ENCODE results near the gene TMF1.

The TMF1 gene

GRCh38 chr3:69012100-69012799, 39.9 kb downstream of the TMF1 start:
- no peak for FAIRE-seq

GRCh38 chr3:69011096-69011730, 40.9 kb downstream of the TMF1 start:
- FAIRE-seq = no peak

GRCh38 chr3:69009559-69010410, 42.3 kb downstream of the TMF1 start:
- FAIRE-seq = no peak

GRCh38 chr3:69008980-69009379, 43.2 kb downstream of the TMF1 start:
- FAIRE-seq = no peak

- no peak for FAIRE-seq
These were observed 46.2 kb downstream of the TMF1 start for GRCh38 chr3:69005791-69006482.

- FAIRE-seq = no peak
These were observed 46.9 kb downstream of the TMF1 start for GRCh38 chr3:69005071-69005790.

GRCh38 chr3:69004138-69004537, 48.0 kb downstream of the TMF1 start:
- FAIRE-seq = no peak

GRCh38 chr3:68999605-69000004, 52.5 kb downstream of the TMF1 start:
- no peak for FAIRE-seq

- no peak for FAIRE-seq
These were observed 53.0 kb downstream of the TMF1 start for GRCh38 chr3:68999158-68999557.

GRCh38 chr3:68997887-68998286, 54.2 kb downstream of the TMF1 start:
- no peak for FAIRE-seq

GRCh38 chr3:68996356-68996995, 55.7 kb downstream of the TMF1 start:
- FAIRE-seq = no peak

- no peak for FAIRE-seq
These were observed 63.4 kb downstream of the TMF1 start for GRCh38 chr3:68988740-68989139.

- FAIRE-seq = no peak
These were observed 64.8 kb downstream of the TMF1 start for GRCh38 chr3:68987322-68987721.

GRCh38 chr3:68986496-68987208, 65.5 kb downstream of the TMF1 start:
- no peak for FAIRE-seq

GRCh38 chr3:68985146-68985790, 66.9 kb downstream of the TMF1 start:
- no peak for FAIRE-seq

- no peak for FAIRE-seq
These were observed 68.1 kb downstream of the TMF1 start for GRCh38 chr3:68984011-68984530.

- FAIRE-seq = no peak
These were observed 74.5 kb downstream of the TMF1 start for GRCh38 chr3:68977486-68978167.

- FAIRE-seq = no peak
These were observed 77.4 kb downstream of the TMF1 start for GRCh38 chr3:68974711-68975110.

GRCh38 chr3:68973639-68974038, 78.5 kb downstream of the TMF1 start:
- no peak for FAIRE-seq

All from A204.1 (cell line).